K562 (cell line): Measurements from ENCODE around the gene FAM83D. TPM values are rescaled to one million over a fixed set of nuclear protein-coding genes. Genes with fewer than 3 reads are reported as not detected.

Experiments
- BACH1 ChIP-seq: fragments of 200-800 bp; sonication (Bioruptor generic); IDR thresholded peaks from 2 replicates; pipeline ENCODE4 v1.6.1; 2016; ENCODE audit warnings: missing genetic modification characterization, missing compliant biosample characterization
- BHLHE40 ChIP-seq: IDR thresholded peaks from 2 replicates; pipeline ENCODE4 v1.6.1; 2011; ENCODE audit warnings: low read length, improper control_type of control experiment
- CBX2 ChIP-seq: fragments of 200-600 bp; sonication (generic); IDR thresholded peaks from one replicate; pipeline ENCODE4 v1.6.1; 2012; ENCODE audit warnings: mild to moderate bottlenecking, low read length, inconsistent platforms; ENCODE audit not compliant: insufficient read depth, poor library complexity, severe bottlenecking
- CREB5 ChIP-seq: fragments of 250-450 bp; sonication (Bioruptor Pico); IDR thresholded peaks from 2 replicates; pipeline ENCODE4 v1.5.0; 2020; ENCODE audit warnings: mild to moderate bottlenecking
- ETV6 ChIP-seq, 3 experiments: fragments of 150-350 bp in 1 of 3; sonication (generic) in 1 of 3; formaldehyde crosslinking in 1 of 3; IDR thresholded peaks; 2 replicates each; pipeline versions ENCODE4 v1.6.1 to v1.8.0; 2014 to 2022; ENCODE audit warnings: borderline replicate concordance in 2 of 3, low read depth in 2 of 3, antibody characterized with exemption in 1 of 3, low read length in 1 of 3, mild to moderate bottlenecking in 1 of 3, missing genetic modification reagents in 1 of 3
- HDAC3 ChIP-seq: fragments of 450-650 bp; IDR thresholded peaks from 2 replicates; pipeline ENCODE4 v1.6.1; 2018; ENCODE audit warnings: borderline replicate concordance, mild to moderate bottlenecking, moderate library complexity; ENCODE audit not compliant: partially characterized antibody
- KDM1A ChIP-seq, 2 experiments: fragments of 450-650 bp; IDR thresholded peaks; 2 replicates each; pipeline ENCODE4 v1.6.1; 2016; ENCODE audit warnings: mild to moderate bottlenecking in 2 of 2
- LARP7 ChIP-seq: fragments of 450-650 bp; IDR thresholded peaks from 2 replicates; pipeline ENCODE4 v1.6.1; 2016
- MAX ChIP-seq: sonication (generic); formaldehyde crosslinking; IDR thresholded peaks from 2 replicates; pipeline ENCODE4 v1.9.0; 2022; ENCODE audit warnings: mild to moderate bottlenecking, missing genetic modification reagents
- MBD2 ChIP-seq: sonication (generic); IDR thresholded peaks from 2 replicates; pipeline ENCODE4 v1.6.1; 2016; ENCODE audit warnings: low read depth, borderline replicate concordance
- MCM3 ChIP-seq: fragments of 450-650 bp; IDR thresholded peaks from 2 replicates; pipeline ENCODE4 v1.6.1; 2016
- MITF ChIP-seq: IDR thresholded peaks from 2 replicates; pipeline ENCODE4 v1.6.1; 2014; ENCODE audit warnings: antibody characterized with exemption
- NFATC3 ChIP-seq: fragments of 450-650 bp; IDR thresholded peaks from 2 replicates; pipeline ENCODE4 v1.6.1; 2017; ENCODE audit warnings: mild to moderate bottlenecking
- NFE2L1 ChIP-seq: fragments of 450-650 bp; IDR thresholded peaks from 2 replicates; pipeline ENCODE4 v1.6.1; 2016; ENCODE audit warnings: missing genetic modification characterization, low read depth, mild to moderate bottlenecking, missing compliant biosample characterization, moderate library complexity, borderline replicate concordance
- NONO ChIP-seq, 2 experiments: fragments of 200-400 bp in 1 of 2; fragments of 450-650 bp in 1 of 2; formaldehyde crosslinking in 1 of 2; IDR thresholded peaks; 2 replicates each; pipeline ENCODE4 v1.6.1; 2017; ENCODE audit warnings: low read depth in 2 of 2, mild to moderate bottlenecking in 2 of 2, moderate library complexity in 2 of 2, low read length in 1 of 2
- NR2C2 ChIP-seq, 2 experiments: fragments of 200-800 bp in 1 of 2; sonication (Bioruptor generic) in 1 of 2; sonication (generic) in 1 of 2; formaldehyde crosslinking in 1 of 2; IDR thresholded peaks; 2 replicates each; pipeline versions ENCODE4 v1.6.1 to v1.8.0; 2016 to 2022; ENCODE audit warnings: mild to moderate bottlenecking in 1 of 2, missing compliant biosample characterization in 1 of 2, missing genetic modification characterization in 1 of 2, missing genetic modification reagents in 1 of 2
- POLR2AphosphoS5 ChIP-seq: IDR thresholded peaks from 2 replicates; pipeline ENCODE4 v1.6.1; 2011; ENCODE audit warnings: mild to moderate bottlenecking, low read depth, low read length, moderate library complexity; ENCODE audit not compliant: control insufficient read depth, insufficient read depth
- RAD21 ChIP-seq, 2 experiments: fragments of 250-450 bp in 1 of 2; fragments of 450-650 bp in 1 of 2; sonication (Bioruptor Pico) in 1 of 2; formaldehyde crosslinking in 1 of 2; IDR thresholded peaks in 1 of 2; conservative IDR thresholded peaks in 1 of 2; 2 replicates each; pipeline versions ENCODE4 v1.4.0 to v1.8.0; 2020 to 2022; ENCODE audit warnings: mild to moderate bottlenecking in 2 of 2, moderate library complexity in 1 of 2
- SAFB2 ChIP-seq: fragments of 200-400 bp; formaldehyde crosslinking; IDR thresholded peaks from 2 replicates; pipeline ENCODE4 v1.6.1; 2018; ENCODE audit warnings: borderline replicate concordance, low read length, low read depth, moderate library complexity; ENCODE audit not compliant: severe bottlenecking
- SMAD4 ChIP-seq: fragments of 250-450 bp; sonication (Bioruptor Pico); conservative IDR thresholded peaks from 2 replicates; pipeline ENCODE4 v1.8.0; 2021; ENCODE audit warnings: inconsistent platforms, mild to moderate bottlenecking, moderate library complexity
- TAF15 ChIP-seq: fragments of 200-400 bp; formaldehyde crosslinking; IDR thresholded peaks from 2 replicates; pipeline ENCODE4 v1.6.1; 2017; ENCODE audit warnings: mild to moderate bottlenecking, low read depth, low read length, moderate library complexity
- USF2 ChIP-seq: sonication (generic); formaldehyde crosslinking; IDR thresholded peaks from 2 replicates; pipeline ENCODE4 v1.5.0; 2020; ENCODE audit warnings: missing genetic modification reagents
- ZBED1 ChIP-seq: IDR thresholded peaks from 2 replicates; pipeline ENCODE4 v1.6.1; 2014
- polyA plus RNA-seq, 8 experiments: library from polyadenylated mRNA; depleted of rRNA in 4 of 8; stranded (reverse) in 5 of 8; unstranded in 3 of 8; fragments of >200 nt; fragmentation: Nextera tagmentation in 2 of 8; fragmentation: Illumina TruSeq in 1 of 8; extraction: Ambion mirVana in 2 of 8; extraction: Trizol in 1 of 8; gene quantifications; 2 replicates each; pipeline versions ENCODE4 v1.2.1 to v1.2.3, GENCODE V29; 2011 to 2014; ENCODE audit warnings: inconsistent platforms in 1 of 8, missing spikeins in 1 of 8
- total RNA-seq, 7 experiments: library from RNA; depleted of rRNA in 6 of 7; stranded (reverse); fragments of >200 nt in 6 of 7; fragmentation: Illumina TruSeq in 2 of 7; extraction: Trizol in 2 of 7; gene quantifications; 2 replicates each; pipeline versions ENCODE4 v1.2.1 to v1.2.3, GENCODE V29; 2011 to 2021; ENCODE audit warnings: low replicate concordance in 1 of 7

Gene FAM83D
- total and polyA plus RNA-seq, 9 of the 15 experiments (the other 6 are each of a cell fraction or from before 2014, with no cell fraction given) = 8.2 to 66.1 (median 43.5) TPM

- TF ChIP-seq NFE2L1 (tag) = no peak
- TF ChIP-seq USF2 (CRISPR knock-in tag) = no peak
- TF ChIP-seq BHLHE40 = peak; percentile 57; the same call in 1 of the 2 replicates
- TF ChIP-seq TAF15 = no peak
- TF ChIP-seq BACH1 (tag) = 0 out of 2 replicates have a peak, but pooled peaks have one; percentile 29
- no peak for TF ChIP-seq RAD21 (CRISPR knock-in tag; conservative IDR thresholded peaks at IDR 0.05 in 1 of 2, IDR thresholded peaks at IDR 0.05 in 1 of 2)
- no peak for TF ChIP-seq SAFB2
- 0 out of 4 replicates have a peak, but pooled peaks of 1 of the 2 experiments have one; percentile 66 for TF ChIP-seq ETV6 (IDR thresholded peaks at IDR 0.05; ENCODE audit: borderline replicate concordance in 1 of 2, low read depth in 2 of 2, low read length in 1 of 2)
- TF ChIP-seq ETV6 (CRISPR knock-in tag; IDR thresholded peaks at IDR 0.05; ENCODE audit: borderline replicate concordance) = no peak
- TF ChIP-seq SMAD4 (CRISPR knock-in tag) = peak; percentile 98
- peak; percentile 100 for TF ChIP-seq POLR2AphosphoS5
- peak; percentile 65; the same call in 1 of the 2 replicates for TF ChIP-seq NFATC3
- no peak for TF ChIP-seq MCM3
- peak; percentile 94 for TF ChIP-seq HDAC3
- peak; percentile 29; the same call in 1 of the 2 replicates for TF ChIP-seq NR2C2 (CRISPR knock-in tag; IDR thresholded peaks at IDR 0.05)
- peak; percentile 60 for TF ChIP-seq NR2C2 (tag; IDR thresholded peaks at IDR 0.05)
- TF ChIP-seq NONO (IDR thresholded peaks at IDR 0.05; ENCODE audit: low read depth in 2 of 2, low read length in 1 of 2) = peak in 1 of 2 experiments; percentile 63; a peak in 1 of 4 replicates
- TF ChIP-seq MAX (CRISPR knock-in tag) = peak; percentile 92
- TF ChIP-seq KDM1A (IDR thresholded peaks at IDR 0.05) = peak; percentile 82 to 89
- no peak for TF ChIP-seq LARP7
- peak; percentile 81; the same call in 1 of the 2 replicates for TF ChIP-seq MITF
- no peak for TF ChIP-seq CBX2
- no peak for TF ChIP-seq CREB5 (CRISPR knock-in tag)
- TF ChIP-seq MBD2 = peak; percentile 85
- peak; percentile 96 for TF ChIP-seq ZBED1
Observed at GRCh38 chr20:38947931-38948362, 21.7 kb downstream of the FAM83D start (continued).
